ENCODE measurements around the gene ZCCHC13. TPM values are rescaled to one million over a fixed set of nuclear protein-coding genes. Genes with fewer than 3 reads are reported as not detected.
"Not testable (repeated sequence)": the region's sequence is repeated elsewhere in the genome, so short reads cannot be mapped to it uniquely, and the experiment has no call there.

ZCCHC13 gene
- total RNA-seq: not detected

DNA sequence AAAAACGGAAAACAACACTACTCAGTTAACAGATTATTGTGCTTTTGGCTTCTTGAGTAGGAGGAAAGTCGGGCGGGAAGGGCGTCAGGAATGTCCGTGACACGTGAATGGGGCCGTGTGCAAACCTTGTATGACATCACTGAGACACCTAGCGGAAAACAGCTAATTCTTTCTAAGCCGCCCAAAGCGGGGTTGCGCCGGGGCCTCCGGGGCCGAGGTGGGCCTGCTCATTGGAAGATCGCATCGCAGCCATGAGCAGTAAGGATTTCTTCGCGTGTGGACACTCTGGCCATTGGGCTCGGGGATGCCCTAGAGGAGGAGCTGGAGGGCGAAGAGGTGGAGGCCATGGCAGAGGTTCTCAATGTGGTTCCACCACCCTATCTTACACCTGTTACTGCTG, at the start of gene ZCCHC13:
TSS of gene ZCCHC13 (plus strand) at position 165 of the 400 bp plus-strand sequence. CDS start at position 252, 87 bp downstream.
- Histone ChIP-seq H3K36me3 (no peaks in the 10 kb centered on the region), H3K27me3 (no peaks in the 10 kb centered on the region), H3K4me1 (no peaks in the 10 kb centered on the region), H3K9me3 (no peaks in the 10 kb centered on the region), H3K27ac (no peak within 1 kb of the TSS), H3K4me3 (no peak within 1 kb of the TSS)
- ATAC-seq: no peak
- WGBS, 2 donors (ENCODE audit: low coverage in 1 of 2): 88 to 94% methylated on average over 3 to 9 of the region's 20 CpGs
- TF ChIP-seq POLR2A (IDR thresholded peaks at IDR 0.05) (no peak), POLR2AphosphoS5 (IDR thresholded peaks at IDR 0.05) (no peak)
- TF ChIP-seq, protein P1, sequence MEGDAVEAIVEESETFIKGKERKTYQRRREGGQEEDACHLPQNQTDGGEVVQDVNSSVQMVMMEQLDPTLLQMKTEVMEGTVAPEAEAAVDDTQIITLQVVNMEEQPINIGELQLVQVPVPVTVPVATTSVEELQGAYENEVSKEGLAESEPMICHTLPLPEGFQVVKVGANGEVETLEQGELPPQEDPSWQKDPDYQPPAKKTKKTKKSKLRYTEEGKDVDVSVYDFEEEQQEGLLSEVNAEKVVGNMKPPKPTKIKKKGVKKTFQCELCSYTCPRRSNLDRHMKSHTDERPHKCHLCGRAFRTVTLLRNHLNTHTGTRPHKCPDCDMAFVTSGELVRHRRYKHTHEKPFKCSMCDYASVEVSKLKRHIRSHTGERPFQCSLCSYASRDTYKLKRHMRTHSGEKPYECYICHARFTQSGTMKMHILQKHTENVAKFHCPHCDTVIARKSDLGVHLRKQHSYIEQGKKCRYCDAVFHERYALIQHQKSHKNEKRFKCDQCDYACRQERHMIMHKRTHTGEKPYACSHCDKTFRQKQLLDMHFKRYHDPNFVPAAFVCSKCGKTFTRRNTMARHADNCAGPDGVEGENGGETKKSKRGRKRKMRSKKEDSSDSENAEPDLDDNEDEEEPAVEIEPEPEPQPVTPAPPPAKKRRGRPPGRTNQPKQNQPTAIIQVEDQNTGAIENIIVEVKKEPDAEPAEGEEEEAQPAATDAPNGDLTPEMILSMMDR (IDR thresholded peaks at IDR 0.05): no peak

DNA sequence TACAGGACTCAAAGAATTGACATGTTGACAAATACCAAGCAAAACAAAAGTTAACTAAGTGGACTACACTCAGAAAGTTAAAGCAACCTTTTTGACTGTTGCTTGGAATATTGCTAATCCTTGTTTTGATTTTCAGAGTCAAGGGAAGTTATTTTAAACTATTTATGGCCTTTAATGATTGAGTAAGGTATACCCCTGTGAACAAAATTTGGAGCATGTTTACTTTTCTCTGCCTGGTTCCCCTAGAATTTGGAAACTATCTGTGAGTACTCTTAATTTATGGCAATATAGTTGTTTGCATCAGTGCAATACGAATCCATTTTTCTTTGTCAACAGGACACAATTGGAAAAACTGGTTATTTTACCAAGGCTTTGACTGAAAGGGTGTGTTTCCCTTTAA, 45.9 kb upstream of the ZCCHC13 start:
- H3K36me3 ChIP-seq: peaks cover 0 to 28% of the 10 kb centered on the region in 2 donors
- H3K4me3 ChIP-seq, H3K27me3 ChIP-seq, ATAC-seq, H3K27ac ChIP-seq, H3K9me3 ChIP-seq, H3K4me1 ChIP-seq: not testable (repeated sequence)
- 86% methylated on average over 1 of the region's 1 CpG; no CpG with 5 or more reads in 1 of the 2 donors for WGBS, 2 donors (ENCODE audit: low coverage in 1 of 2)

DNA sequence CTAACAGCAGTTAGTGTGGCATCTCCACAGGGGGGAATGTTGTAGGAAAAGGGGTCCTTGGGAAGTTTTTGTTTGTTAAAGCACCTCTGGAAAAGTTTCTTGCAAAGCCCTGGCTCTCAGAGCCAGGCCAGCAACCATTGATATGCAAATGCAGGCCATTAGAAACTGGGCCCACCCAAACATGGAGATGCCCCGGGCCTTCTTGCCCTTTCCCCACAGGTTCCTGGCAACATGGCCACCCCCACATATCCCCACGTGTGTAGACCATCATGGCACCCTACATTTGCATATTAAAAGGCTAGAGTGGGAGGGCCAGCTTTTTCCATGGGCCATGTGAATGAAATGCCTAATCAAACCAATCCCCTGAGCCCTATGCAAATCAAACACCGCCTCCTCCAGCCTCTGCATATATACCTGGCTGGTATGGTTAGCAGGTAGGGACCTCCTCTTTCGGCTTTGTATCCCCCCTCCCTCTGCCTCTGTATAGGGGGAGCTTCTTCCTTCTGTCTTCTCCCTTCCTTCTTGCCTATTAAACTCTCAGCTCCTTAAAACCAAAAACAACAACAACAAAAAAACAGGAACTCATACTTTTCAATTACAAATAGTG, 44.0 kb upstream of the ZCCHC13 start:
- Histone ChIP-seq H3K4me1 (no peaks in the 10 kb centered on the region), H3K27ac (no peak overlapping the region), H3K36me3 (peaks cover 0 to 18% of the 10 kb centered on the region in 2 donors), H3K27me3 (no peaks in the 10 kb centered on the region), H3K4me3 (no peak overlapping the region), H3K9me3 (no peaks in the 10 kb centered on the region)
- 35% methylated on average over 2 of the region's 4 CpGs; no CpG with 5 or more reads in 1 of the 2 donors for WGBS, 2 donors (ENCODE audit: low coverage in 1 of 2)
- ATAC-seq: no peak
- TF ChIP-seq POLR2AphosphoS5 (IDR thresholded peaks at IDR 0.05) (no peak), POLR2A (IDR thresholded peaks at IDR 0.05) (no peak), EP300 (IDR thresholded peaks at IDR 0.05) (no peak)

DNA sequence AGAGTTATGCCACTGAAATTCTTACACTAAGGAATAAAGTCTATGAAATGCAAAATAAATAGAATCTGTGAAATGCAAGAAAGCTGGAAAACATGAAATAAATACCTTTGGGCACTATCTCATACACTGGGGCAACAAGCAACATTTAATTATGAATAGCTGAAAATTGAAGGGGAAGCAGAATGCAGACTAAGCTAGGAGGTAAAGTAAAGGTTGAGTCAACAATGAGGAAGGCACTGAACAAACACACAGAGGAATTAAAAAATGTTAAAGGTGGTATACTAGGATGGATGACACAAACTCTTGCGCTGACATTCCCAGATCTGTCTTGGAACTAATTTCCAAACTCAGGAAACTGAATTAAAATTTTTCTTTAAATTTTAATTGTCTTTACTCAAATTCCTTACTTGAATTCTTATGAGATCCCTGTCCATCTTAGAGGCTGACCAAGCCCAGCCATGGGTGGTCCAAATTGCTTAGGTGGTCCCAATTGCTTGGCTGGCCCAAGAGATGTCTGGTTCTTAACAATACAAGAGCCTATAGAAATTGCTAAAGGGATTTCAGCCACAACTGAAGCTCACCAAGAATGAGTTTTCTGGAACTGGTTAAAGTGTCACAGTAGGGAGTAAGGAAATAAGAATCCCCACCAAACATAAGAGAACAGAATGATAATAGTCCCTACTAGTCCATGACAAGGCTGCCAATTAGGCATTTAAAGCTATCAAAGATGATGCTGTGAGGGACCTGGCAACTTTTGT, 41.3 kb upstream of the ZCCHC13 start:
- TF ChIP-seq EP300 (IDR thresholded peaks at IDR 0.05): no peak
- no peak for TF ChIP-seq POLR2A (IDR thresholded peaks at IDR 0.05)
- no peak for TF ChIP-seq POLR2AphosphoS5 (IDR thresholded peaks at IDR 0.05)
- TF ChIP-seq, protein P1 (IDR thresholded peaks at IDR 0.05): no peak
- 100% methylated on average over 1 of the region's 1 CpG for WGBS, 2 donors (ENCODE audit: low coverage in 1 of 2)
- H3K36me3 ChIP-seq: peaks cover 0 to 17% of the 10 kb centered on the region in 2 donors

DNA sequence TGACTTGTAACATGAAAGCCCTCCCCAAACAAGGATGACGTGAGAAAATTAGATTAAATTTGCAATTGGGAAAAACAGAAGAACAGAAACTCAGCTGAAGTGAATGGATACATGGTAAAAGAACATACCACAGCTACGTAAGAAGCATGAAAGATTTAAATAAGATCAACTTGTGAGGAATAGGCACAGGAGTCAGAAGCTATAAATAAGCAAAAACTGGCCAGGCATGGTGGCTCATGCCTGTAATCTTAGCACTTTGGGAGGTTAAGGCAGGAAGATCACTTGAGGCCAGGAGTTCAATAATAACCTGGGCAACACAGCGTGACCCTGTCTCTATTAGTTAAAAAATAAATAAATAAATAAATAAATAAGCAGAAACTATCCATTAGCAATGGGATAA, 33.6 kb upstream of the ZCCHC13 start:
- Histone ChIP-seq H3K36me3 (peaks cover 0 to 42% of the 10 kb centered on the region in 2 donors), H3K4me1 (peaks cover 0 to 6% (median 0%) of the 10 kb centered on the region in 3 donors), H3K9me3 (no peaks in the 10 kb centered on the region), H3K4me3 (no peak overlapping the region), H3K27ac (no peak overlapping the region), H3K27me3 (no peaks in the 10 kb centered on the region)
- WGBS, 2 donors (ENCODE audit: low coverage in 1 of 2): 67 to 90% methylated on average over 3 of the region's 3 CpGs
- no peak for ATAC-seq
- TF ChIP-seq, protein P1 (IDR thresholded peaks at IDR 0.05): no peak
- TF ChIP-seq EP300 (IDR thresholded peaks at IDR 0.05) (no peak), POLR2A (IDR thresholded peaks at IDR 0.05) (no peak), POLR2AphosphoS5 (IDR thresholded peaks at IDR 0.05) (no peak)

More for the DNA sequence above, 41.3 kb upstream of the ZCCHC13 start:
- no peaks in the 10 kb centered on the region for H3K4me1 ChIP-seq
- H3K27me3 ChIP-seq: no peaks in the 10 kb centered on the region
- no peak for ATAC-seq
- H3K9me3 ChIP-seq: no peaks in the 10 kb centered on the region
- H3K27ac ChIP-seq: no peak overlapping the region
- no peak overlapping the region for H3K4me3 ChIP-seq

DNA sequence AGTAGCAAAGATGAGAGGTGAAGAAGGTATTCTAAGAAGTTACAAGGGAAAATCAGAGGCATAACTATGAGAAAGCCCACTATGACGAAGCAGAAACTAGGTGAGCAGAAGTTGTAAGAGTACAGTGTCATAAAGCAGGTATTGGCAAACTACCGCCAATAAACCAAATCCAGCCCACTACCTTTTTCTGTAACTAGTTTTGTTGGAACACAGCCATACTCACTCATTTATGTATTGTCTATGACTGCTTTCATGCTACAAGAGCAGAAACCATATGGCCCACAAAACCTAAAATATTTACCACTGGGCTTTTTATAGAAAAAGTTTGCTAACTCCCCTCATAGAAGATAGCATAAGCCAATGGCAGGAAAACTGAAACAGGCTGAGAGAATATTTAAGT, 31.8 kb upstream of the ZCCHC13 start:
- no peak for ATAC-seq
- 62 to 95% methylated on average over 2 of the region's 2 CpGs for WGBS, 2 donors (ENCODE audit: low coverage in 1 of 2)
- Histone ChIP-seq H3K27me3 (no peaks in the 10 kb centered on the region), H3K27ac (no peak overlapping the region), H3K36me3 (peaks cover 0 to 61% of the 10 kb centered on the region in 2 donors), H3K4me3 (no peak overlapping the region), H3K4me1 (peaks cover 0 to 6% (median 0%) of the 10 kb centered on the region in 3 donors), H3K9me3 (no peaks in the 10 kb centered on the region)
- no peak for TF ChIP-seq POLR2AphosphoS5 (IDR thresholded peaks at IDR 0.05)
- no peak for TF ChIP-seq POLR2A (IDR thresholded peaks at IDR 0.05)
- TF ChIP-seq, protein P1 (IDR thresholded peaks at IDR 0.05): no peak
- no peak for TF ChIP-seq EP300 (IDR thresholded peaks at IDR 0.05)
